Activated T-cell treated with anti-CD3 and anti-CD28 coated beads for 4 hours (primary cell): ENCODE results near the gene KDM1A.
"Not testable (repeated sequence)": the region's sequence is repeated elsewhere in the genome, so short reads cannot be mapped to it uniquely, and the experiment has no call there.

ENCODE experiments used
- DNase-seq: peaks from one replicate; pipeline ENCODE4 v3.0.0-alpha.2; 2020

Gene KDM1A

GRCh38 chr1:23019094-23019862 is at the start of gene KDM1A:
Gene KDM1A, plus strand, starts transcription at chr1:23019468. Its CDS starts 129 bp downstream, at chr1:23019597.
- peak; percentile 93 for DNase-seq

- DNase-seq: no peak
Observed at GRCh38 chr1:22970096-22970495, 49.2 kb upstream of the KDM1A start.

GRCh38 chr1:22971161-22971560 is 48.1 kb upstream of the KDM1A start:
- no peak for DNase-seq

- DNase-seq: no peak
Observed at GRCh38 chr1:22971611-22972405, 47.5 kb upstream of the KDM1A start.

- no peak for DNase-seq
Observed at GRCh38 chr1:22972760-22973159, 46.5 kb upstream of the KDM1A start, which contains the start of gene LACTBL1. Gene LACTBL1, minus strand, starts transcription at chr1:22972866. Its CDS starts 550 bp downstream, at chr1:22972316.

GRCh38 chr1:22975694-22976093 is 43.6 kb upstream of the KDM1A start:
- DNase-seq: no peak

GRCh38 chr1:22976127-22976460 is 43.2 kb upstream of the KDM1A start:
- DNase-seq: no peak

- DNase-seq: peak; percentile 21
Observed at GRCh38 chr1:22976461-22977243, 42.6 kb upstream of the KDM1A start.

- DNase-seq: no peak
Observed at GRCh38 chr1:22978299-22978698, 41.0 kb upstream of the KDM1A start.

GRCh38 chr1:22980471-22980790 is 38.8 kb upstream of the KDM1A start:
- DNase-seq: not testable (repeated sequence)

GRCh38 chr1:22983944-22984343 is 35.3 kb upstream of the KDM1A start:
- no peak for DNase-seq

GRCh38 chr1:22992384-22992783 is 26.9 kb upstream of the KDM1A start:
- not testable (repeated sequence) for DNase-seq

GRCh38 chr1:22993220-22993795 is 26.0 kb upstream of the KDM1A start:
- DNase-seq: not testable (repeated sequence)

- DNase-seq: no peak
Observed at GRCh38 chr1:22995774-22996173, 23.5 kb upstream of the KDM1A start.

- not testable (repeated sequence) for DNase-seq
Observed at GRCh38 chr1:22997528-22997927, 21.7 kb upstream of the KDM1A start.

- not testable (repeated sequence) for DNase-seq
Observed at GRCh38 chr1:23000133-23000532, 19.1 kb upstream of the KDM1A start.

- not testable (repeated sequence) for DNase-seq
Observed at GRCh38 chr1:23002218-23002617, 17.1 kb upstream of the KDM1A start.

GRCh38 chr1:23004112-23004511 is 15.2 kb upstream of the KDM1A start:
- DNase-seq: no peak

GRCh38 chr1:23004769-23005168 is 14.5 kb upstream of the KDM1A start:
- not testable (repeated sequence) for DNase-seq

GRCh38 chr1:23007106-23007505 is 12.2 kb upstream of the KDM1A start:
- no peak for DNase-seq

- DNase-seq: no peak
Observed at GRCh38 chr1:23008901-23009300, 10.4 kb upstream of the KDM1A start.

- not testable (repeated sequence) for DNase-seq
Observed at GRCh38 chr1:23010025-23010424, 9.2 kb upstream of the KDM1A start.

GRCh38 chr1:23013657-23014056 is 5.6 kb upstream of the KDM1A start:
- DNase-seq: no peak
